SH-SY5Y (cell line): Measurements from ENCODE around the gene EPB41L2.

Source experiments
- GATA2 ChIP-seq: IDR thresholded peaks from 2 replicates; pipeline ENCODE4 v1.6.1; 2011; ENCODE audit warnings: mild to moderate bottlenecking, low read depth, low read length
- GATA3 ChIP-seq: IDR thresholded peaks from 2 replicates; pipeline ENCODE4 v1.6.1; 2011; ENCODE audit warnings: low read depth, mild to moderate bottlenecking, low read length, moderate library complexity

GRCh38 chr6:131052181-131052580 lies 10.9 kb downstream of the EPB41L2 start:
- TF ChIP-seq GATA2 (no peak), GATA3 (no peak)
